RWPE1 (cell line): ENCODE results near the gene UQCC2.

ENCODE experiments used
- CTCF ChIA-PET: fragments of 350-600 bp; sonication (Branson Sonifier 250); formaldehyde crosslinking; extraction: SDS; loops from one replicate; lab custom pipeline; 2021; lab: Yijun Ruan, JAX
- POLR2A ChIA-PET: fragments of 400-600 bp; formaldehyde crosslinking; extraction: SDS; loops from one replicate; lab custom pipeline; 2020; ENCODE audit warnings: antibody characterized with exemption; ENCODE audit not compliant: low non-redundant PET; lab: Yijun Ruan, JAX
- DNase-seq: peaks from one replicate; pipeline ENCODE4 v3.0.0; 2012; ENCODE audit warnings: low spot score
- H3K27ac ChIP-seq: fragments of 450-650 bp; 2 replicates; pipeline ENCODE4 v1.5.1; 2017
- TF ChIP-seq, protein P1 (sequence below): fragments of 450-650 bp; conservative IDR thresholded peaks from 2 replicates; pipeline ENCODE4 v1.5.1; 2017; ENCODE audit warnings: low read depth, mild to moderate bottlenecking

Gene UQCC2

DNA sequence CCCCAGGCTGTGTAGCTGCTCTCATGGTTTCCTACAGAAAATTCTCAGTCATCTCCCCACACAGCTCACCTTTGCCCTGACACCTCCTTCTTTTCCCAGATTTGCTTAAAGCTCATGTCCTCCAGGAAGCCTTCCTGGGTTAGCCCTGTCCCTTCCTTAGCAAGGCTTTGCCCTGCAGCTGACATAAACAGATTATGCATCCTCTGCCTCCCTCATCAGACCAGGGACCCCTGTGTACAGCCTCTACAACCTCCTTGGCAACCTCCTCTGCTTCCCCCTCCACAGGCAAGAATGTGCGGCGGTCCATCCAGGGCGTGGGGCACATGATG is 39.8 kb downstream of the UQCC2 start:
- TF ChIP-seq, protein P1, sequence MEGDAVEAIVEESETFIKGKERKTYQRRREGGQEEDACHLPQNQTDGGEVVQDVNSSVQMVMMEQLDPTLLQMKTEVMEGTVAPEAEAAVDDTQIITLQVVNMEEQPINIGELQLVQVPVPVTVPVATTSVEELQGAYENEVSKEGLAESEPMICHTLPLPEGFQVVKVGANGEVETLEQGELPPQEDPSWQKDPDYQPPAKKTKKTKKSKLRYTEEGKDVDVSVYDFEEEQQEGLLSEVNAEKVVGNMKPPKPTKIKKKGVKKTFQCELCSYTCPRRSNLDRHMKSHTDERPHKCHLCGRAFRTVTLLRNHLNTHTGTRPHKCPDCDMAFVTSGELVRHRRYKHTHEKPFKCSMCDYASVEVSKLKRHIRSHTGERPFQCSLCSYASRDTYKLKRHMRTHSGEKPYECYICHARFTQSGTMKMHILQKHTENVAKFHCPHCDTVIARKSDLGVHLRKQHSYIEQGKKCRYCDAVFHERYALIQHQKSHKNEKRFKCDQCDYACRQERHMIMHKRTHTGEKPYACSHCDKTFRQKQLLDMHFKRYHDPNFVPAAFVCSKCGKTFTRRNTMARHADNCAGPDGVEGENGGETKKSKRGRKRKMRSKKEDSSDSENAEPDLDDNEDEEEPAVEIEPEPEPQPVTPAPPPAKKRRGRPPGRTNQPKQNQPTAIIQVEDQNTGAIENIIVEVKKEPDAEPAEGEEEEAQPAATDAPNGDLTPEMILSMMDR, result no peak
- H3K27ac ChIP-seq, result peak overlapping the region; percentile 87
- no peak for DNase-seq
- CTCF ChIA-PET, result interaction anchor here (0.9 to 1.3 kb wide), 2 partner anchors 11 to 60 kb away, joined by 5 to 6 read pairs; no protein-coding TSS in a partner anchor
- POLR2A ChIA-PET, result no interaction called here

DNA sequence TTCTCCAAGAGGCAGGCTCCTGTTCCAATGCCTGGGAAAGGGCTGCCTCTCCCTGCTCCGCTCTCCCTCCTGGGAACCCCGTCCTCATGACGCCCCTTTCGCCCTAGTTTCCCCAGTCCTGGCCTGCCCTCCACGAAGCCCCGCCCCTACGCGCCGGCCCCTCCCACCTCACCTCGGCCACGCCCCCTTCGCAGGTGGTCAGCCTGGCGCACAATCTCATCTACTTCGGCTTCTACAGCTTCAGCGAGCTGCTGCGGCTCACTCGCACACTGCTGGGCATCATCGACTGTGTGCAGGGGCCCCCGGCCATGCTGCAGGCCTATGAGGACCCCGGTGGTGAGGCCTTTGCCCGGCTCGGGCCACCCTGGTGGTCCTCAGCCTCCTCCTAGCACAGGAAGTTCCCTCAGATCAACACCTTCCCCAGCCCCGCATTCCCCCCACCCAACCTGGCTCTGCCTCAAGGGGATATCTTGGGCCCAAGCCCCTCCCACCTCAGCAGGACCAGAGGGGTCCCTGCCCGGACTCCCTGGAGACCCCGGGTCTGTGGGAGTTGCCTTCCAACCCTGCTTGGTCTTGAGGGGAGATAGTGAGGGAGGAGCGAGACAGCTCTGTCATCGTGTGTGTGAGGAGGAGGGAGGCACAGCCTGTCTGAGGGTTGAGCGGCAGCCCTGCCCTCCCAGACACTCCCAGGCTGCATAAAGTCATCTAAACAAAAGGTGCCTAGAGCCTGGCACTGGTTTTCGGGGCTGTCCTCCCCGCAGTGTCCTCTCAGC is 40.3 kb downstream of the UQCC2 start:
- TF ChIP-seq, protein P1, result no peak
- ChIA-PET CTCF (no interaction called here), POLR2A (no interaction called here)
- H3K27ac ChIP-seq, result peak overlapping the region; percentile 87
- DNase-seq, result peak; percentile 26

DNA sequence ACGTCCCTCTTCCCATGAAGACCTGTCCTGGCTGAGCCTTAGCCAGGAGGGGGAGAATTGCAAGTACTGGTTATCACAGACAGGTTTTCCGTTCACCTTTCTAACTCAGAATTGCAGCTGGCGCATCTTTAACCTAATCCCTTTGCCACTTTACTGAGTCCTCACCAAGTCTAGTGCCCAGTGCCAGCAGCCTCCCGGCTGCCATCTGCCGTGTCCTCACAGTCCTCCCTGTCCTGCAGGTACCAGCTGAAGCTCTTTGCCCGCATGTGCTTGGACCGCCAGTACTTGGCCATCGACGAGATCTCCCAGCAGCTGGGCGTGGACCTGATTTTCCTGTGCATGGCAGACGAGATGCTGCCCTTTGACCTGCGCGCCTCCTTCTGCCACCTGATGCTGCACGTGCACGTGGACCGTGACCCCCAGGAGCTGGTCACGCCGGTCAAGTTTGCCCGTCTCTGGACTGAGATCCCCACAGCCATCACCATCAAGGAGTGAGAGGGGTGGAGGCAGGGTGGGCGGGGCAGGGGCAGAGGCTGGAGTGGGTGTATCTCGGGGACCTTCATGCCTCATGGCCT is 41.3 kb downstream of the UQCC2 start:
- H3K27ac ChIP-seq, result peak overlapping the region; percentile 87
- TF ChIP-seq, protein P1, result no peak
- no peak for DNase-seq
- ChIA-PET CTCF (no interaction called here), POLR2A (no interaction called here)

DNA sequence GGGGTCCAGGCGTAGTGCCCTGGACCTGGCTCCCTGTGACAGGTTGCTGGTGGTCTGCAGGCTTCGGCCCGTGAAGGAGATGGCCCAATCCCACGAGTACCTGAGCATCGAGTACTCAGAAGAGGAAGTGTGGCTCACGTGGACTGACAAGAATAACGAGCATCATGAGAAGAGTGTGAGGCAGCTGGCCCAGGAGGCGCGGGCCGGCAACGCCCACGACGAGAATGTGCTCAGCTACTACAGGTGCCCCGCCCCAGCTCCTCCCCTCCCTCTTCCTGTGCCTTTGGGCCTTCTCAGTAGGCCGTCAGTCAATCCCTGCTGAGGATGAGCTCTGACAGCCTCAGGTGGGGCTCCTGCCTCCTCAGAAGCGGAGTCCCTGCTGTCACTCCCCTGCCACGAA is 42.6 kb downstream of the UQCC2 start:
- H3K27ac ChIP-seq, result peak overlapping the region; percentile 87
- peak; percentile 95 for DNase-seq
- TF ChIP-seq, protein P1, result no peak
- ChIA-PET CTCF (interaction anchor here (1.1 kb wide), 1 partner anchor 82 kb away, joined by 3 read pairs; no protein-coding TSS in a partner anchor), POLR2A (no interaction called here)

DNA sequence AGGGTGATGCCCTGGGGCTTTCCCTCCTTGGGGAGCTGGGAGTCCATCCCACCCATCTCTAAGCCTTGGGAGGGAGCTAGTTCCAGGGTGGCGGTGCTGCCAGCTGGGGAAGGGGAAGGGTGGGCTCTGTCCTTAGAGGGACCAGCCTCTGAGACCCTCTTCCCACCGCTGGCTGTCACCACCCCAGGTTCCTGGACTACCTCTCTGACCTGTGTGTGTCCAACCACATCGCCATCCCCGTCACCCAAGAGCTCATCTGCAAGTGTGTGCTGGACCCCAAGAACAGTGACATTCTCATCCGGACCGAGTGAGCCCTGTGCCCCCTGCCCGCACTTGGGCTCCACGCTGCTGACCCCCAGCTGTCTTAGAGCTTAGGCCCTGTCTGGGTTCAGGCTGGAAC is 43.2 kb downstream of the UQCC2 start:
- ChIA-PET CTCF (interaction anchor here (0.6 to 1.1 kb wide), 2 partner anchors 81 to 1513 kb away, joined by 3 to 4 read pairs; no protein-coding TSS in a partner anchor), POLR2A (no interaction called here)

DNA sequence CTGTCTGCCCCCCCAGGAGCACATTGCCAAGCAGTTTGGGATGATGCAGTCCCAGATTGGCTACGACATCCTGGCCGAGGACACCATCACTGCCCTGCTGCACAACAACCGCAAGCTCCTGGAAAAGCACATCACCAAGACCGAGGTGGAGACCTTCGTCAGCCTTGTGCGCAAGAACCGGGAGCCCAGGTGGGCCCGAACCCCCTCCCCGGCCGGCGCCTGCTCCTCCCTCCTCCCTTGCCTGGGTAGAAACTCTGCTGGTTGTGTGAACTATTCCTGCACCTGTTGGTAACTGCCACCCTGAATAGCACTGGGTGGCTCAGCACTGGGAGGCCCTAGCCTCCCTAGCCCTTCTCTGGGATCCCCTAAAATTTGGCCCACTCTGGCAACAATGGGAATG is 43.7 kb downstream of the UQCC2 start:
- TF ChIP-seq, protein P1, result no peak
- H3K27ac ChIP-seq, result peak overlapping the region; percentile 87
- ChIA-PET CTCF (interaction anchor here (0.6 kb wide), 1 partner anchor 1513 kb away, joined by 4 read pairs; no protein-coding TSS in a partner anchor), POLR2A (no interaction called here)
- no peak for DNase-seq

More for the DNA sequence above, 43.2 kb downstream of the UQCC2 start:
- peak overlapping the region; percentile 87 for H3K27ac ChIP-seq
- no peak for DNase-seq
- TF ChIP-seq, protein P1, result no peak
